ENCODE results near the gene SPATA13.

- TF ChIP-seq POLR2AphosphoS5 (IDR thresholded peaks at IDR 0.05) (no peak), POLR2A (IDR thresholded peaks at IDR 0.05) (no peak)
These were observed 187.9 kb downstream of the SPATA13 start for GRCh38 chr13:24348385-24348784.
